Heart left ventricle (tissue), 13 donors: ENCODE data around the gene AUH.

ENCODE experiments used
- POLR2A ChIP-seq, 2 donors: fragments of 450-650 bp; IDR thresholded peaks; one replicate each; pipeline ENCODE4 v1.6.1; 2017; ENCODE audit warnings: antibody characterized with exemption in 2 of 2, mild to moderate bottlenecking in 2 of 2, moderate library complexity in 2 of 2
- TF ChIP-seq, protein P1 (sequence below), 12 donors: fragments of 200-600 bp; sonication (generic) in 4 of 12; IDR thresholded peaks; one replicate each; pipeline versions ENCODE4 v1.5.0 to v1.8.0; 2018 to 2022; ENCODE audit warnings: antibody characterized with exemption in 12 of 12, mild to moderate bottlenecking in 5 of 12
- donor health status: ischemic (EF 13 %, LVEDD 7.1; RV severe dilation, severe dysfunction).
- donor health status: DM: no; HTN: yes; CAD: no.
- donor health status: DM: no; HTN: no; CAD: no.
- donor health status: ischemic (EF 25% LVEDD 6.9; RV normal size, moderate dysfunction).
- donor health status: ischemic (EF 25% LVEDD 5.7; RV mildly dilated, moderate dysfunction).
- donor health status: ischemic (EF 35%, LVEDD 5.7; RV mildly dilated, moderate dysfunction).
- donor health status: nonischemic (EF 11% LVEDD 7.7; RV severe dilation, severe dysfunction).
- donor health status: DM: yes; HTN: yes; CAD: no.
- donor health status: PGD.
- donor health status: ischemic (EF 29% LVEDD 5.4; RV normal size, mild dysfunction).
- donor health status: nonischemic (EF 23%, LVEDD 6.1; RV moderate dilation, normal function).

DNA sequence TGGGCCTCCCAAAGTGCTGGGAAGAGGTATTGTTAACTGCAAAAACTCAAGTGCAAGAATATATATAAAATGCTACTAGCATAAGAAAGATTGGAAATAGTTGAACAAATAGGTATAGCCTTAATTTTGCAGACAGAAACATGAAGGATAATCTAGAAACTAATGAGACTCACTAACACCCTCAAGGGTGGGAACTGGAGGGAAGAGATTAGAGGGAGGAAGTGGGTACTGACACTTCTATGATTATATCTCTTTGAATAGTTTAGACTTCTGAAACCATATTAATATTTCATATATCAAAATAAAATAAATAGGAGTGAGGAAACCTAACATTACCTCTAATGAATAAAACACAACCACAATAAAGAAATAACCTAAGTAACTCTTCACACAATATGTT is 23.0 kb downstream of the AUH start:
- no peak for TF ChIP-seq POLR2A (IDR thresholded peaks at IDR 0.05)
- TF ChIP-seq, protein P1, sequence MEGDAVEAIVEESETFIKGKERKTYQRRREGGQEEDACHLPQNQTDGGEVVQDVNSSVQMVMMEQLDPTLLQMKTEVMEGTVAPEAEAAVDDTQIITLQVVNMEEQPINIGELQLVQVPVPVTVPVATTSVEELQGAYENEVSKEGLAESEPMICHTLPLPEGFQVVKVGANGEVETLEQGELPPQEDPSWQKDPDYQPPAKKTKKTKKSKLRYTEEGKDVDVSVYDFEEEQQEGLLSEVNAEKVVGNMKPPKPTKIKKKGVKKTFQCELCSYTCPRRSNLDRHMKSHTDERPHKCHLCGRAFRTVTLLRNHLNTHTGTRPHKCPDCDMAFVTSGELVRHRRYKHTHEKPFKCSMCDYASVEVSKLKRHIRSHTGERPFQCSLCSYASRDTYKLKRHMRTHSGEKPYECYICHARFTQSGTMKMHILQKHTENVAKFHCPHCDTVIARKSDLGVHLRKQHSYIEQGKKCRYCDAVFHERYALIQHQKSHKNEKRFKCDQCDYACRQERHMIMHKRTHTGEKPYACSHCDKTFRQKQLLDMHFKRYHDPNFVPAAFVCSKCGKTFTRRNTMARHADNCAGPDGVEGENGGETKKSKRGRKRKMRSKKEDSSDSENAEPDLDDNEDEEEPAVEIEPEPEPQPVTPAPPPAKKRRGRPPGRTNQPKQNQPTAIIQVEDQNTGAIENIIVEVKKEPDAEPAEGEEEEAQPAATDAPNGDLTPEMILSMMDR (IDR thresholded peaks at IDR 0.05): no peak
